Prostate gland (tissue), 2 donors: ENCODE data around the gene SLC12A6. TPM values are rescaled to one million over a fixed set of nuclear protein-coding genes. Genes with fewer than 3 reads are reported as not detected.

ENCODE experiments used
- DNase-seq: peaks from one replicate; pipeline ENCODE4 v3.0.0-alpha.2; 2019; ENCODE audit warnings: low spot score
- H3K27ac ChIP-seq, 2 donors: fragments of 200-600 bp; sonication (generic); 2 replicates each; pipeline ENCODE4 v1.5.1; 2017 to 2019
- H3K27me3 ChIP-seq: fragments of 200-600 bp; sonication (generic); replicated peaks from 2 replicates; pipeline ENCODE4 v1.5.1; 2019; ENCODE audit not compliant: insufficient read depth
- H3K36me3 ChIP-seq, 2 donors: fragments of 200-600 bp; sonication (generic); 1 replicate in 1 of 2; 2 replicates in 1 of 2; pipeline versions ENCODE4 v1.5.1 to v1.8.1; 2017 to 2019
- H3K4me1 ChIP-seq: fragments of 200-600 bp; sonication (generic); replicated peaks from 2 replicates; pipeline ENCODE4 v1.5.1; 2019
- H3K4me3 ChIP-seq, 2 donors: fragments of 200-600 bp; sonication (generic); 2 replicates each; pipeline ENCODE4 v1.5.1; 2017 to 2019
- H3K9me3 ChIP-seq: fragments of 200-600 bp; sonication (generic); 2 replicates; pipeline ENCODE4 v1.5.1; 2017
- POLR2A ChIP-seq: fragments of 450-650 bp; IDR thresholded peaks from one replicate; pipeline ENCODE4 v1.6.1; 2016; ENCODE audit warnings: antibody characterized with exemption, mild to moderate bottlenecking
- POLR2AphosphoS5 ChIP-seq: sonication (generic); formaldehyde crosslinking; IDR thresholded peaks from one replicate; pipeline ENCODE4 v1.6.1; 2017; ENCODE audit warnings: antibody characterized with exemption
- WGBS: methylation state at CpG from one replicate; pipeline ENCODE4 v1.1.5; 2018; 5-methylcytosine and 5-hydroxymethylcytosine counted together
- intact Hi-C: fragments of 100-400 bp; cut with DNase I; formaldehyde crosslinking; loops from one replicate; pipeline ENCODE4 v1.14.2; 2022
- total RNA-seq, 2 donors: library from RNA; depleted of rRNA; stranded (reverse); fragments of >200 nt; gene quantifications; one replicate each; pipeline ENCODE4 v1.1.0, GENCODE V29; 2016
- TF ChIP-seq, protein P1 (sequence below), 4 experiments: fragments of 200-600 bp in 2 of 4; fragments of 450-650 bp in 2 of 4; sonication (generic) in 2 of 4; IDR thresholded peaks; 1 replicate in 3 of 4; 2 replicates in 1 of 4; pipeline ENCODE4 v1.5.1; 2016 to 2019; ENCODE audit warnings: antibody characterized with exemption in 4 of 4, mild to moderate bottlenecking in 2 of 4, moderate library complexity in 2 of 4

SLC12A6 gene
- total RNA-seq, 2 donors from 2014 or later = 10.2 to 36.8 TPM

DNA sequence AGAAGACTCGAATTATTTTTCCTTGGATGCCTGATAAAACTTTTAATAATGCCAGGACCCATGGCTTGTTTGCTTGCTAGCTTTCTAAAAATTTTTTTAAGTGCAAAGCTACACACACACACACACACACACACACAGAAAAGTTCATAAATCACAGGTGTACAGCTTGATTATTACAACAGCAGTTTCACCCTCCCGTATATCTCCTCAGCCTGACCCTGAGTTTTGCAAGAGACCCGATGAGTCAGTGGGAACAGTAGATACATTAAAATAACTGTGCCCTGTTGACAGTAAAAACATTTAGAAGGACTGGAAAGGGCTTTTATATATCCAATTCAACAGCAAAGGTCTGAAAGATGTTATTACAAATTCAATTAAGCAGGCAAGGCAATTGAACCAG lies 66.1 kb downstream of the SLC12A6 start:
- no peak for DNase-seq
- no peak overlapping the region for H3K27ac ChIP-seq
- no peaks in the 10 kb centered on the region for H3K27me3 ChIP-seq
- H3K4me1 ChIP-seq = no peaks in the 10 kb centered on the region
- H3K4me3 ChIP-seq = no peak overlapping the region
- no peak for TF ChIP-seq POLR2AphosphoS5
- no peak for TF ChIP-seq POLR2A
- TF ChIP-seq, protein P1, sequence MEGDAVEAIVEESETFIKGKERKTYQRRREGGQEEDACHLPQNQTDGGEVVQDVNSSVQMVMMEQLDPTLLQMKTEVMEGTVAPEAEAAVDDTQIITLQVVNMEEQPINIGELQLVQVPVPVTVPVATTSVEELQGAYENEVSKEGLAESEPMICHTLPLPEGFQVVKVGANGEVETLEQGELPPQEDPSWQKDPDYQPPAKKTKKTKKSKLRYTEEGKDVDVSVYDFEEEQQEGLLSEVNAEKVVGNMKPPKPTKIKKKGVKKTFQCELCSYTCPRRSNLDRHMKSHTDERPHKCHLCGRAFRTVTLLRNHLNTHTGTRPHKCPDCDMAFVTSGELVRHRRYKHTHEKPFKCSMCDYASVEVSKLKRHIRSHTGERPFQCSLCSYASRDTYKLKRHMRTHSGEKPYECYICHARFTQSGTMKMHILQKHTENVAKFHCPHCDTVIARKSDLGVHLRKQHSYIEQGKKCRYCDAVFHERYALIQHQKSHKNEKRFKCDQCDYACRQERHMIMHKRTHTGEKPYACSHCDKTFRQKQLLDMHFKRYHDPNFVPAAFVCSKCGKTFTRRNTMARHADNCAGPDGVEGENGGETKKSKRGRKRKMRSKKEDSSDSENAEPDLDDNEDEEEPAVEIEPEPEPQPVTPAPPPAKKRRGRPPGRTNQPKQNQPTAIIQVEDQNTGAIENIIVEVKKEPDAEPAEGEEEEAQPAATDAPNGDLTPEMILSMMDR (IDR thresholded peaks at IDR 0.05) = no peak
- WGBS = 60% methylated on average over 3 of the region's 3 CpGs
- H3K9me3 ChIP-seq = no peaks in the 10 kb centered on the region
- H3K36me3 ChIP-seq = no peaks in the 10 kb centered on the region
- intact Hi-C loops = no loop called here

DNA sequence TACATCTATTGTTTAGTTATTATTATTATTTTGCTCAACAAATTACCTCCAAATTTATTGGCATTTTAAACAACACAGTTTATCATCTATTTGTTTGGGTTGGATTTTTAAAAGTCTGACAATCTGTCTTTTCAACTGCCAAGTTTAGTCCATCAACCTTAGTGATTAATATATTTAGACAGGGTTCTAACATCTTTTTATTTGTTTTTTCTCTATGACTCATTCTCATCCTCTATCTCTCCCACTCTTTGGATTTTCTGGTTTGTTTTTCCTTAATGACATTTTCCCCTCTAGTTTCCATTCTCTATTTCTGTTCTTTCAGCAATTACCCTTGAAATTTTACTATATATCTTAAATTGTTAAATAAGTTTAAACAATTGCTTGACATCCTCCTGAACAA lies 70.8 kb downstream of the SLC12A6 start:
- intact Hi-C loops = no loop called here
- Histone ChIP-seq H3K27me3 (no peaks in the 10 kb centered on the region), H3K27ac (no peak overlapping the region), H3K36me3 (no peaks in the 10 kb centered on the region), H3K9me3 (no peaks in the 10 kb centered on the region), H3K4me3 (no peak overlapping the region), H3K4me1 (no peaks in the 10 kb centered on the region)
- DNase-seq = no peak
- no peak for TF ChIP-seq POLR2AphosphoS5

DNA sequence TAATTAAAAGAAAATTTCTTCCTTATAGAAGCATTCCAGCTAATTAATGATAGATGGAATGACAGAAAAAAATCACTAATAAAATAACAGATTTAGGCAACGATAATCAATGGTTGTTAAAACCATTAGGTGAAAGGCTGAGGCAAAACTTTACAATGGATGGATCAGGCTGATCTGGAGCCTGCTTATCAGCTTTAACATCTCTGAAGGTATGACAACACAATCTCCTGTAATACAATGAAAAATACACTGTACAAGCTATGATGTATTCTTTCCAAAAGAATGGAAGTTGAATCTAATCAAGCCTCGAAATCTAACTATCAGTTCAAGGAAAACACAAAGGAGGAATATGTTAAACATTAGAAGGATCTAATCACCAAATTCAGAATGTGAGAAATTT lies 73.5 kb downstream of the SLC12A6 start:
- TF ChIP-seq, protein P1 (IDR thresholded peaks at IDR 0.05) = no peak
- TF ChIP-seq POLR2A (no peak), POLR2AphosphoS5 (no peak)
- Histone ChIP-seq H3K9me3 (no peaks in the 10 kb centered on the region), H3K27me3 (no peaks in the 10 kb centered on the region), H3K4me3 (no peak overlapping the region), H3K4me1 (no peaks in the 10 kb centered on the region), H3K27ac (no peak overlapping the region), H3K36me3 (no peaks in the 10 kb centered on the region)
- intact Hi-C loops = no loop called here
- DNase-seq = no peak
- 43% methylated on average over 2 of the region's 2 CpGs for WGBS

DNA sequence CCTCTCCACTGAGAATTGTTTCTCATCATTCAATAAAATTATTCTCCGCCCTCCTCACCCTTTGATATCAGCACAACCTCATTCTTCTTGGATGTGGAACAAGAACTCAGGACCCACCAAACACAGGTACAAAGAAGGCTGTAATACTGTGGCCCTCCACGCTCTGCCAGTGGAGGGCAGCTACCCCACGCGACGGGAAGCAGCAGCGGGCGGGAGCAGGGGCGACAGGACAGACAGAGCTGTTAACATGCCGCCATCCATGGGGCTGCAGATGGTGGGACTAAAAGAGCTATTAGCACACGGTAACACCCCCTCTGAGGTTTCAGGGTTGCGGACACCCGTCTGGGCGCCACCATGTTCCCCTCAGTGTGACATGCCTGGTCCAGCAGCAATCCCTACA lies 75.2 kb downstream of the SLC12A6 start:
- no peaks in the 10 kb centered on the region for H3K9me3 ChIP-seq
- intact Hi-C loops = no loop called here
- H3K4me3 ChIP-seq = no peak overlapping the region
- no peak for DNase-seq
- WGBS = 94% methylated on average over 13 of the region's 13 CpGs
- no peaks in the 10 kb centered on the region for H3K36me3 ChIP-seq
- H3K27ac ChIP-seq = no peak overlapping the region
- no peak for TF ChIP-seq POLR2AphosphoS5
- TF ChIP-seq, protein P1 (IDR thresholded peaks at IDR 0.05) = no peak
- TF ChIP-seq POLR2A = no peak
- H3K4me1 ChIP-seq = no peaks in the 10 kb centered on the region
- H3K27me3 ChIP-seq = no peaks in the 10 kb centered on the region

DNA sequence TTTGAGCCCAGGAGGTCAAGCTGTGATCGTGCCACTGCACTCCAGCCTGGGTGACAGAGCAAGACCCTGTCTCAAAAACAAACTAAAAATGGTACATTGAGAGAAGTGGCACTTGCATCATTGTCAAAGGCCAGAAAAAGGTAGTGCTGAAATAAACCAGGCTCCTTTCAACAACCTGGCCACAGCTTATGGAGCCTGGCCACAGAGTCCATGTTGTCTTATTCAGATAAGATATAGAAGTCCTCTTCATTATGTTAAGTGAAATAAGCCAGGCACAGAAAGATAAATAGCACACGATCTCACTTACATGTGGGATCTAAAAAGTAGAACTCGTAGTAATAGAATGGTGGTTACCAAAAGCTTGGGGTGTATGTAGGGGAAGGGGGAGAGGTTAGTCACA lies 78.0 kb downstream of the SLC12A6 start:
- TF ChIP-seq POLR2AphosphoS5 = no peak
- no peak for TF ChIP-seq POLR2A
- TF ChIP-seq, protein P1 (IDR thresholded peaks at IDR 0.05) = no peak
- Histone ChIP-seq H3K9me3 (no peaks in the 10 kb centered on the region), H3K27me3 (no peaks in the 10 kb centered on the region), H3K4me1 (no peaks in the 10 kb centered on the region), H3K36me3 (no peaks in the 10 kb centered on the region), H3K27ac (no peak overlapping the region), H3K4me3 (no peak overlapping the region)
- WGBS = 91% methylated on average over 3 of the region's 3 CpGs
- intact Hi-C loops = no loop called here
- no peak for DNase-seq
